HG03521 (cell line): ENCODE measurements around the gene USP21.

Experiments used
- ATAC-seq: cut with Tn5 transposase; IDR thresholded peaks from one replicate; pipeline ENCODE4 v1.9.1; 2021; ENCODE audit warnings: mild to moderate bottlenecking, moderate library complexity; ENCODE audit not compliant: unreplicated experiment

Gene USP21

GRCh38 chr1:161215076-161215475, 55.8 kb downstream of the USP21 start, which contains the start of gene FCER1G:
TSS of gene FCER1G (plus strand) at chr1:161215295. CDS start at chr1:161215322, 27 bp downstream.
- ATAC-seq: no peak
